IPS-15b (cell line): ENCODE measurements around the gene SHLD1.
"Not testable (repeated sequence)": the region's sequence is repeated elsewhere in the genome, so short reads cannot be mapped to it uniquely, and the experiment has no call there.

Experiments
- H3K27me3 ChIP-seq: one replicate; pipeline ENCODE4 v1.6.1; 2013; ENCODE audit warnings: low read length; ENCODE audit not compliant: control insufficient read depth, insufficient read depth
- H3K36me3 ChIP-seq: one replicate; pipeline ENCODE4 v1.6.1; 2013; ENCODE audit warnings: low read length; ENCODE audit not compliant: control insufficient read depth, insufficient read depth
- H3K4me1 ChIP-seq: one replicate; pipeline ENCODE4 v1.6.1; 2013; ENCODE audit warnings: mild to moderate bottlenecking, low read length; ENCODE audit not compliant: control insufficient read depth, insufficient read depth
- H3K4me3 ChIP-seq: one replicate; pipeline ENCODE4 v1.5.1; 2013; ENCODE audit warnings: low read depth, low read length
- H3K9ac ChIP-seq: one replicate; pipeline ENCODE4 v1.6.1; 2013; ENCODE audit warnings: low read depth, mild to moderate bottlenecking, low read length
- H3K9me3 ChIP-seq: one replicate; pipeline ENCODE4 v1.6.1; 2013; ENCODE audit warnings: mild to moderate bottlenecking, low read length; ENCODE audit not compliant: control insufficient read depth, insufficient read depth

SHLD1 gene

DNA sequence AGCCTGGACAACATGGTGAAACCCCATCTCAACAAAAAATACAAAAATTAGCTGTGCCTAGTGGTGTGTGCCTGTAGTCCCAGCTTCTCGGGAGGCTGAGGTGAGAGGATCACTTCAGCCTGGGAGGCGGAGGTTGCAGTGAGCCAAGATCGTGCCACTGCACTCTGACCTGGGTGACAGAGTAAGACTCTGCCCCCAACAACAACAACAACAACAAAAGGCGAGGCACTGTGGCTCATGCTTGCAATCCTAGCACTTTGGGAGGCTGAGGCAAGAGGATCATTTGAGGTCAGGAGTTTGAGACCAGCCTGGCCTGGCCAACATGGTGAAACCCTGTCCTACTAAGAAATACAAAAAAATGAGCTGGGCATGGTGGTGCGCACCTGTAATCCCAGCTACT lies 9.6 kb upstream of the SHLD1 start:
- H3K4me3 ChIP-seq = not testable (repeated sequence)

DNA sequence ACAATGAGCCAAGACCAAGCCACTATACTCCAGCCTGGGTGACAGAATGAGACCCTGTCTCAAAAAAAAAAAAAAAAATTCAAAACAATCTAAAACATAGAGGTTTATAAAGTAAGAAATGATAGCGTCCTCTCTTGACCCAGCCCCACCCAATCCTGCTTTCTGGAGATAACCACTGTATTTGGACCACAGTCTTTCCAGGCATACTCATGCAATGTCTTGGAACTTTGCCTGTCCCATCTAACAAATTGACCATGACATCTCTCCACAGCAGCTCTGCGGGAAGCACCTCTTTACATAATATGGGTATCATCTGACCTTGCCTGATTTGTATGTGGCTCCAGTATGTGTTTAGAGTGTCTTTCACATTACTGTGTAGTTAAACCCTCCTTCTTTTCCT lies 9.1 kb upstream of the SHLD1 start:
- H3K4me3 ChIP-seq = no peak overlapping the region
- H3K27me3 ChIP-seq = no peaks in the 10 kb centered on the region
- no peaks in the 10 kb centered on the region for H3K4me1 ChIP-seq
- no peaks in the 10 kb centered on the region for H3K36me3 ChIP-seq
- no peaks in the 10 kb centered on the region for H3K9me3 ChIP-seq
- no peak overlapping the region for H3K9ac ChIP-seq

More for the DNA sequence above, 9.6 kb upstream of the SHLD1 start:
- H3K27me3 ChIP-seq, H3K9ac ChIP-seq, H3K36me3 ChIP-seq, H3K9me3 ChIP-seq, H3K4me1 ChIP-seq: not testable (repeated sequence)

DNA sequence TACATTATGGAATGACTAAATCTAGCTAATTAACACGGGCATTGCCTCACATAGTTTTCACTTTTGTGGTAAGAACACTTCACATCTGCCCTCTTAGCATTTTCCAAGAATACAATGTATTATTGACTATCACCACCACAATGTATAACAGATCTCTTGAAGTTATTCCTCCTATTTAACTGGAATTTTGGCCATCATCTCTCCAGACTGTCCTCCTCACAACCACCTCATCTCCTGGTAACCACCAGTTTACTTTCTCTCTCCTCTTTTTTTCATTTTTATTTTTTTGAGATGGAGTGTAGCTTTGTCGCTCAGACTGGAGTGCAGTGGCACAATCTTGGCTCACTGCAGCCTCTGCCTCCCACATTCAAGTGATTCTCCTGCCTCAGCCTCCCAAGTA lies 8.2 kb upstream of the SHLD1 start:
- no peaks in the 10 kb centered on the region for H3K36me3 ChIP-seq
- H3K4me3 ChIP-seq = no peak overlapping the region
- H3K27me3 ChIP-seq = no peaks in the 10 kb centered on the region
- no peaks in the 10 kb centered on the region for H3K4me1 ChIP-seq
- no peak overlapping the region for H3K9ac ChIP-seq
- H3K9me3 ChIP-seq = no peaks in the 10 kb centered on the region

DNA sequence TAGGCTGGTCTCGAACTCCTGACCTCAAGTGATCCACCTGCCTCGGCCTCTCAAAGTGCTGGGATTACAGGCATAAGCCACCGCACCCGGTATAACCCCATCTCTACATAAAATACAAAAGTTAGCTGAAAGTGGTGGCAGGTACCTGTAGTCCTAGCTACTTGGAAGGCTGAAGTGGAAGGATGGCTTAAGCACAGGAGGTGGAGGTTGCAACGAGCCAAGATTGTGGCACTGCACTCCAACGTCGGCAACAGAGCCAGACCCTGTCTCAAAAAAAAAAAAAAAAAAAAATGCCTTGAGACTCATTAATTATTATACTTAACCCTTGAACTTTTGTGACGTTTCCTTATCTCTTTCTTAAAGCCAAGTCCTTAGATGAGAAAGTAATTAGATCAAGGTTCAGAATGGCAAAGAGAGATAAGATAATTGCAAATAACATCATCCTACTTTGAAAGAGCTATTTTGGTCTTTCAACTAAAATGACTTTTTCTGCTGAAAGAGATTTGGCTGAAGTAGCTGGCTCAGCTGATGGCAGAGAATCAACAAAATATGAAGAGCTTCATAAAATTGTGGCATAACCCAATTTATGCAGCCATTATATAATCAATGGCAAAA lies 4.7 kb upstream of the SHLD1 start:
- Histone ChIP-seq H3K4me1 (no peaks in the 10 kb centered on the region), H3K4me3 (no peak overlapping the region), H3K27me3 (no peaks in the 10 kb centered on the region), H3K9me3 (no peaks in the 10 kb centered on the region), H3K36me3 (no peaks in the 10 kb centered on the region), H3K9ac (no peak overlapping the region)

DNA sequence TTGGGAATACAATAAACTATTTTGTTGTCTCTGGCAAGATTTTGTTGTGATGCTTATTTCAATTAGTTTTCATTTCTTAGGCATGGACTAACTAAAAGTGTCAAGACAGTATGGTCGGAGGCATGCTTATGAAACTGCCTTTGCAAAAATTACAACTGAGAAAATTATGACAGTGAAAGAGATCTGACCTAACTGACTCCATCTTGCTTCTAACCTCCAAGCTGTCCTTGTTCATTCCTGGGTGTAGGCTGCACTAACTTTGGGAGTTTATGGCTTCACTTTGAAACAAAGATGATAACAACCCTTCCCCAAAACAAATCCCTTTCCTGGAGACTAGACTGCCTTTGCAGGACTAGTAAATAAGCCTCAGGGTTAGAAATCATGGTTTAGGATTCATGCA lies 4.1 kb upstream of the SHLD1 start:
- Histone ChIP-seq H3K4me1 (no peaks in the 10 kb centered on the region), H3K4me3 (no peak overlapping the region), H3K36me3 (no peaks in the 10 kb centered on the region), H3K9me3 (no peaks in the 10 kb centered on the region), H3K27me3 (no peaks in the 10 kb centered on the region), H3K9ac (no peak overlapping the region)

DNA sequence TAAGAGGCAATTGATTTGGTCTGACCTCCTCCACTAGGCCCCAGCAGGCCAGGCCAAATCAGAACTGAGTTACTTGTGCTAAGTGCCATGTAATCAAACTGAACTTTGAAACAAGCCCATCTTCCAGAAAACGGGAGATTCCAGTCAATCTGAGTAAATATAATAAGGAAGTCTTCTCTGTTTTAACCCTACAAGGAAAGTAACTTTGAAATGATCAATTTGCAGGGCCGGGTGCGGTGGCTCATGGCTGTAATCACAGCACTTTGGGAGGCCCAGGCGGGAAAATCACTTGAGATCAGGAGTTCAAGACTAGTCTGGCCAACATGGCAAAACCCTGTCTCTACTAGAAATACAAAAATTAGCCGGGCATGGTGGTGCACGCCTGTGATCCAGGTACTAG lies 2.0 kb upstream of the SHLD1 start:
- Histone ChIP-seq H3K4me1 (peaks cover 2% of the 10 kb centered on the region), H3K9ac (no peak overlapping the region), H3K9me3 (no peaks in the 10 kb centered on the region), H3K4me3 (no peak overlapping the region), H3K36me3 (no peaks in the 10 kb centered on the region), H3K27me3 (no peaks in the 10 kb centered on the region)

DNA sequence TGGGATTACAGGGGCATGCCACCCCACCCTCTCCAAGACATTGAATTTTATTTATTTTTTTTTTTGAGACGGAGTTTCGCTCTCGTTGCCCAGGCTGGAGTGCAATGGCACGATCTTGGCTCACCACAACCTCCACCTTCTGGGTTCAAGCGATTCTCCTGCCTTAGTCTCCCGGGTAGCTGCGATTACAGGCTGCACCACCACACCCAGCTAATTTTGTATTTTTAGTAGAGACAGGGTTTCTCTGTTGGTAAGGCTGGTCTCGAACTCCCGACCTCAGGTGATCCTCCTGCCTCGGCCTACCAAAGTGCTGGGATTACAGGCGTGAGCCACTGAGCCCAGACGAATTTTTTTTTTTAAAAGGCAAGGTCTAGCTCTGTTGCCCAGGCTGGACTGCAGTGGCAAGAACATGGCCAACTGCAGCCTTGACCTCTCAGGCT lies 669 bp upstream of the SHLD1 start:
- not testable (repeated sequence) for H3K4me1 ChIP-seq, H3K9me3 ChIP-seq

DNA sequence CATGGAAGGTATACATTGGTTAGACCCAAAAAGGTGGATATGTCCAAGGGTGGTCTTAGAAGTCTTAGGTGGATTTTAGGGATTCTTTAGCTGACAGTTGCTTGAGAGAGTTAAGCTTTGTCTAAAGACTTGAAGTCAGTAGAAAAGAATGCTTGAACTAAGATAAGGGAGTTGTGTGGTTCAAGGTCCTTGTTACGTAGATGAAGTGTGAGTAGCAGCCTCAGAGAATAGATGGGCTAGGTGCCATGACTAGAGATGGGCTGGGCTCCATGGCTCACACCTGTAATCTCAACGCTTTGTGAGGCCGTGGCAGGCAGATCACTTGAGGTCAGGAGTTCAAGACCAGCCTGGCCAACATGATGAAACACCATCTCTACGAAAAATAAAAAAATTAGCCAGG lies 1.7 kb downstream of the SHLD1 start:
- Histone ChIP-seq H3K27me3 (no peaks in the 10 kb centered on the region), H3K9ac (no peak overlapping the region), H3K4me1 (peaks cover 5% of the 10 kb centered on the region), H3K4me3 (no peak overlapping the region), H3K36me3 (no peaks in the 10 kb centered on the region), H3K9me3 (no peaks in the 10 kb centered on the region)

More for the DNA sequence above, 669 bp upstream of the SHLD1 start:
- not testable (repeated sequence) for H3K27me3 ChIP-seq, H3K4me3 ChIP-seq, H3K9ac ChIP-seq, H3K36me3 ChIP-seq

DNA sequence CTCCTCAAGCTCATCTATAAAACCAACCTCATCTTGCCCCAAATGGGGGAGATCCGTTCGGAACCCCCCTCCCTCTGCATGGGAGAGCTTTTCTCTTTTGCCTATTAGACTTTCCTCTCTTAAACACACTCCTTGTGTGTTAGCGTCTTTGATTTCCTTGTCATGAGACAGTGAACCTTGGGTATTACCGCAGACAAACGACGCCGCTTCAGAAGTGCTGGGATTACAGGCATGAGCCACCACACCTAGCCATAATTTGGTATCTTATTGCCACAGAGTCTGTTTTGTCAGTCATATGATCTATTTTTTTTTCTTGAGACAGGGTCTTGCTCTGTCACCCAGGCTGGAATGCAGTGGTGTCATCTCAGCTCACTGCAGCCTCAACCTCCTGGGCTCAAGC lies 3.6 kb downstream of the SHLD1 start:
- H3K4me1 ChIP-seq = peaks cover 5% of the 10 kb centered on the region
- no peak overlapping the region for H3K4me3 ChIP-seq
- no peaks in the 10 kb centered on the region for H3K27me3 ChIP-seq
- H3K36me3 ChIP-seq = no peaks in the 10 kb centered on the region
- no peaks in the 10 kb centered on the region for H3K9me3 ChIP-seq
- H3K9ac ChIP-seq = no peak overlapping the region

DNA sequence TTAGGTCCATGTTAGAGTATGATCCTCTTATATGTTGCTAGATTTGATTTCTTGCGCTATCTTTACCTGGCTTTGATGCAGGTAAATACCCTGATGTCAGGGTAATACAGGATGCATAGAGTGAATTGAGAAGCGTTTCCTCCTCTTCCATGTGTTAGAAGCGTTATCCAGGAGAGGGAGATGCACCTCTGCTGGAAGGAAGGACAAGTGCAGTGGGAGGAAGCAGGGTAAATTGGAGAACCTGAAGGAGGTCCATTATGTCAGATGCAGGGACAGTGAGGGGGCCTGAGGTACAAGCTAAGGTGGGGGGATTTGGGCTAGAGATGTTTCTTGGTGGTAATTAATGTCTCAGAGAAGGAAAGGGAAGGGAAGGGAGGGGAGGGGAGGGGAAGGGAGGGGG lies 7.7 kb downstream of the SHLD1 start:
- H3K36me3 ChIP-seq = no peaks in the 10 kb centered on the region
- no peak overlapping the region for H3K4me3 ChIP-seq
- no peak overlapping the region for H3K9ac ChIP-seq
- peaks cover 3% of the 10 kb centered on the region for H3K4me1 ChIP-seq
- H3K9me3 ChIP-seq = no peaks in the 10 kb centered on the region
- no peaks in the 10 kb centered on the region for H3K27me3 ChIP-seq

DNA sequence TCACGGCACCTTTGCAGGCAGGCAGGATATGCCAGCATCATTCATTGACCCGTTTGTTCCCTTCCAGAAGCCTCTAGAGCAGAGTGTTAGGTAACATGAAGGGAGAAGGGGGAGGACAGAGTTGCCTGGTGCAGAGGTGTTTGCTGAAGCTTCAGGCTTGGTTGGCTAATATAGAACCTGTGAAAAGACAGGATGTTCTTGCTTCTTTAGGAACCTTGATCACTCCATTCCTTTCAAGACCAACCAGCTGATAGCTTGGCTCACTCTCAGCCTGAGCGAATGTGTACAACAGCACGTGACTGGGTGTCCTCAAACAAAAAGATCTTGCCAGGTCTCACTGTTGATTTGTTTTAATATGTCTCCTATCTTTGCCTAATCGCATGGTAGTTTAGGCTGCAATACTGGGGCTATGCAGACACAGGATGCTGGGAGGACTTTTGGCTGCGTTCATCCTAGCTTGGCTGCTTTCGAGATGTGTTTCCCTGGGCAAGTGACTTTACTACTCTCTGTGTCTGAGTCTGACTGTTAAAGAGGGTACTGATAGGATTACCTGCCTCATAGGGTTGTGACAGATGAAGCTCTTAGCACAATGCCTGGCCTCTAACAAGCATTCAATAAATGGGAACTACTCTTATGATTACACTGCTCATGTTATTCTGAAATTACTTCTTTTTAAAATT lies 16.0 kb downstream of the SHLD1 start:
- no peaks in the 10 kb centered on the region for H3K9me3 ChIP-seq
- no peak overlapping the region for H3K9ac ChIP-seq
- no peaks in the 10 kb centered on the region for H3K36me3 ChIP-seq
- no peaks in the 10 kb centered on the region for H3K4me1 ChIP-seq
- no peaks in the 10 kb centered on the region for H3K27me3 ChIP-seq
- no peak overlapping the region for H3K4me3 ChIP-seq

DNA sequence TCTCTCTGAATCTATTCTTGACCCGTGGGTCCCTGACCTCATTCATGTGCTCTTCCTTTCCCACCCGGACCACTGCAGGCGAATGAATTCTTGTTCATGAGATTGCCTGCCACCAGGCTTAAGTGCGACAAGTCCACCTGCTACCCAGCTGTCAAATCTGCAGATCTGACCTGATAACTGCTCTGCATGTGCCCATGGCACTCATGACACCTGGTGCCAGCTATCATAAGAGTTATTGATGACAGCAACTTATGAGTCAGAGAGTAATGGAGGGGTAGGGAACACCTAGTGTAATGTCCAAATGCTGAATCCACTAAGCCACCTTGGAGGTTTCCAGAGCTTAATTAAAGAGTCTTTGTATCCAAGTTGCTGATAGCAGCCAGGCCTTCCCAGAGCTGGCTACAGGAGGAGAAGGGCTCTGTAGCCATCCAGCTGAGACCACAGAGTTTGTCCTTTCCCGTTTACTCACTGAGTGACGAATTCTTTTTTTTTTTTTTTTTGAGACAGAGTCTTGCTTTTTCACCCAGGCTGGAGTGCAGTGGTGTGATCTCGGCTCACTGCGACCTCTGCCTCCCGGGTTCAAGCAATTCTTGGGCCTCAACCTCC lies 17.4 kb downstream of the SHLD1 start:
- Histone ChIP-seq H3K27me3 (no peaks in the 10 kb centered on the region), H3K4me1 (no peaks in the 10 kb centered on the region)

More for the DNA sequence above, 17.4 kb downstream of the SHLD1 start:
- no peaks in the 10 kb centered on the region for H3K36me3 ChIP-seq
- H3K9me3 ChIP-seq = no peaks in the 10 kb centered on the region
- no peak overlapping the region for H3K9ac ChIP-seq
- H3K4me3 ChIP-seq = no peak overlapping the region
